ENCODE measurements around the gene TIMM10.
"Not testable (repeated sequence)": the region's sequence is repeated elsewhere in the genome, so short reads cannot be mapped to it uniquely, and the experiment has no call there.

TIMM10 gene

GRCh38 chr11:57542582-57542981 lies 12.0 kb upstream of the TIMM10 start:
- no peak for DNase-seq (ENCODE audit: low read depth in 2 of 2)

- DNase-seq (ENCODE audit: low read depth in 2 of 2): no peak
Observed at GRCh38 chr11:57541169-57541568, 10.6 kb upstream of the TIMM10 start.

GRCh38 chr11:57539342-57539741 lies 8.8 kb upstream of the TIMM10 start:
- DNase-seq (ENCODE audit: low read depth in 2 of 2): no peak

- no peak for DNase-seq (ENCODE audit: low read depth in 2 of 2)
Observed at GRCh38 chr11:57536947-57537619, 6.5 kb upstream of the TIMM10 start, which contains the start of gene SMTNL1. TSS of gene SMTNL1 (plus strand) at chr11:57537595. CDS start at chr11:57542643, 5,048 bp downstream.

- DNase-seq (ENCODE audit: low read depth in 2 of 2): not testable (repeated sequence)
Observed at GRCh38 chr11:57534449-57534848, 3.9 kb upstream of the TIMM10 start.

- no peak for DNase-seq (ENCODE audit: low read depth in 2 of 2)
Observed at GRCh38 chr11:57530215-57530595, 349 bp downstream of the TIMM10 start.

GRCh38 chr11:57529012-57529411 lies 1.5 kb downstream of the TIMM10 start:
- no peak for DNase-seq (ENCODE audit: low read depth in 2 of 2)

GRCh38 chr11:57527056-57527631 lies 3.4 kb downstream of the TIMM10 start:
- peak; percentile 51 to 56 for DNase-seq (ENCODE audit: low read depth in 2 of 2)

GRCh38 chr11:57523419-57523818 lies 7.1 kb downstream of the TIMM10 start:
- no peak for DNase-seq (ENCODE audit: low read depth in 2 of 2)

- DNase-seq (ENCODE audit: low read depth in 2 of 2): no peak
Observed at GRCh38 chr11:57521116-57521515, 9.4 kb downstream of the TIMM10 start.

- DNase-seq (ENCODE audit: low read depth in 2 of 2): no peak
Observed at GRCh38 chr11:57516061-57516443, 14.5 kb downstream of the TIMM10 start.

GRCh38 chr11:57515332-57516060 lies 15.1 kb downstream of the TIMM10 start, which contains the start of gene SLC43A1:
TSS of gene SLC43A1 (minus strand) at chr11:57515702. CDS start at chr11:57514111, 1,591 bp downstream.
- peak in 1 of 2 donors; percentile 15 for DNase-seq (ENCODE audit: low read depth in 2 of 2)

GRCh38 chr11:57514538-57515331 lies 15.8 kb downstream of the TIMM10 start:
- peak in 1 of 2 donors; percentile 46 for DNase-seq (ENCODE audit: low read depth in 2 of 2)

- peak in 1 of 2 donors; percentile 14 for DNase-seq (ENCODE audit: low read depth in 2 of 2)
Observed at GRCh38 chr11:57513911-57514537, 16.5 kb downstream of the TIMM10 start.

- DNase-seq (ENCODE audit: low read depth in 2 of 2): no peak
Observed at GRCh38 chr11:57513452-57513795, 17.1 kb downstream of the TIMM10 start.

- DNase-seq (ENCODE audit: low read depth in 2 of 2): no peak
Observed at GRCh38 chr11:57512646-57513451, 17.7 kb downstream of the TIMM10 start.

GRCh38 chr11:57511741-57512430 lies 18.7 kb downstream of the TIMM10 start:
- no peak for DNase-seq (ENCODE audit: low read depth in 2 of 2)

GRCh38 chr11:57508341-57509170 lies 22.0 kb downstream of the TIMM10 start:
- DNase-seq (ENCODE audit: low read depth in 2 of 2): no peak

GRCh38 chr11:57506522-57506921 lies 24.0 kb downstream of the TIMM10 start:
- no peak for DNase-seq (ENCODE audit: low read depth in 2 of 2)
